ENCODE data around the gene BRSK1.

DNA sequence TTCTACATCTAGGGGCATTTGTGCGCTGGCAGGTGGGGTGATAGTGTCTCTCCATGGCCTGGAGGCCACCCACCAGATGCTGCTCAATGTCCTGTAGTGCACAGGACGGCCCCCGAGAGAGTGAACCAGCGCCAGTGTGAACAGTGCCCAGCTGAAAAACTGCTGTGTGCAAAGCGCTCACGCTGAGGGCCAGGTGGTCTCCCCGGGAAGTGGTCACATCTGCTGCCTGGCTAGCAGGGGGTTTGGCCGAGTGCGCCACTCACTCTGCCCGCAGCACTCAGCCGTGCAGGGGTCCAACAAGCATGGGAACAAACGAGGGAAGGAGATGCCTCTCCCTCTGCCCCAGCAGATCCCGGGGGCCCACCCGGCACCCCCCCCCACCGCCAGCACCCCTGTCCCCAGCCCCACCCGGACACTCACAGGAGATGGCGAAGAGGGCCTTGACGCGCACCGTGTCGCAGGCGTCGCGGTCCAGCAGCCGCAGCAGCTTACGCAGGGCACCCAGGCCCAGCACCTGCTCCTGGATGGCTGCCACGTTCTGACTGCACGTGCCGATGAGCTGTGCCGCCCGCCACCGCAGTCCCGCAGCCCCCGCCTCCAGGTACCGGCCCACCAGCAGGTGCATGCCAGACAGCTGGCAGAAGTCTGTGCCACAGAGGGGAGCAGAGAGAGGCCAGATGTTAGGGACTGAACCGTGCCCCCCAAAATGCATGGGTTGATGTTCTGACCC, 9.7 kb upstream of the BRSK1 start:
- TF ChIP-seq CTCF (conservative IDR thresholded peaks at IDR 0.05) (no peak), ZFX (IDR thresholded peaks at IDR 0.05) (no peak)

Data from C4-2B (cell line).